Vagina (tissue), 2 donors: ENCODE measurements around the gene FCER2. TPM values are rescaled to one million over a fixed set of nuclear protein-coding genes. Genes with fewer than 3 reads are reported as not detected.

Experiments used
- DNase-seq, 2 donors: peaks; one replicate each; pipeline ENCODE4 v3.0.0-alpha.2; 2017; ENCODE audit errors: extremely low spot score in 2 of 2
- H3K27ac ChIP-seq: fragments of 200-600 bp; sonication (generic); one replicate; pipeline ENCODE4 v1.5.1; 2019
- H3K27me3 ChIP-seq: fragments of 200-600 bp; sonication (generic); one replicate; pipeline ENCODE4 v1.5.1; 2019
- H3K36me3 ChIP-seq, 2 donors: fragments of 200-600 bp; sonication (generic); one replicate each; pipeline ENCODE4 v1.5.1; 2017 to 2019
- H3K4me1 ChIP-seq: fragments of 200-600 bp; sonication (generic); one replicate; pipeline ENCODE4 v1.5.1; 2019
- H3K4me3 ChIP-seq, 2 donors: fragments of 200-600 bp; sonication (generic); 1 replicate in 1 of 2; 2 replicates in 1 of 2; pipeline ENCODE4 v1.5.1; 2016 to 2019
- H3K9me3 ChIP-seq: fragments of 200-600 bp; sonication (generic); one replicate; pipeline ENCODE4 v1.5.1; 2019
- POLR2A ChIP-seq, 2 donors: fragments of 450-650 bp; IDR thresholded peaks; one replicate each; pipeline ENCODE4 v1.6.1; 2017; ENCODE audit warnings: antibody characterized with exemption in 2 of 2, mild to moderate bottlenecking in 2 of 2, moderate library complexity in 2 of 2
- POLR2AphosphoS5 ChIP-seq, 2 donors: sonication (generic); formaldehyde crosslinking; IDR thresholded peaks; one replicate each; pipeline ENCODE4 v1.9.0; 2017; ENCODE audit warnings: antibody characterized with exemption in 2 of 2, mild to moderate bottlenecking in 2 of 2, low read depth in 1 of 2; ENCODE audit not compliant: insufficient read depth in 1 of 2
- intact Hi-C: fragments of 100-400 bp; cut with DNase I; formaldehyde crosslinking; loops from one replicate; pipeline ENCODE4 v1.15.1; 2023
- total RNA-seq: library from RNA; depleted of rRNA; stranded (reverse); fragments of >200 nt; gene quantifications from one replicate; pipeline ENCODE4 v1.2.3, GENCODE V29; 2016
- TF ChIP-seq, protein P1 (sequence below), 3 experiments: fragments of 450-650 bp in 2 of 3; fragments of 200-600 bp in 1 of 3; sonication (generic) in 1 of 3; IDR thresholded peaks; one replicate each; pipeline ENCODE4 v1.5.1; 2017 to 2019; ENCODE audit warnings: antibody characterized with exemption in 3 of 3, mild to moderate bottlenecking in 2 of 3, moderate library complexity in 2 of 3

FCER2 gene
- total RNA-seq, 1 donor from 2014 or later = not detected

DNA sequence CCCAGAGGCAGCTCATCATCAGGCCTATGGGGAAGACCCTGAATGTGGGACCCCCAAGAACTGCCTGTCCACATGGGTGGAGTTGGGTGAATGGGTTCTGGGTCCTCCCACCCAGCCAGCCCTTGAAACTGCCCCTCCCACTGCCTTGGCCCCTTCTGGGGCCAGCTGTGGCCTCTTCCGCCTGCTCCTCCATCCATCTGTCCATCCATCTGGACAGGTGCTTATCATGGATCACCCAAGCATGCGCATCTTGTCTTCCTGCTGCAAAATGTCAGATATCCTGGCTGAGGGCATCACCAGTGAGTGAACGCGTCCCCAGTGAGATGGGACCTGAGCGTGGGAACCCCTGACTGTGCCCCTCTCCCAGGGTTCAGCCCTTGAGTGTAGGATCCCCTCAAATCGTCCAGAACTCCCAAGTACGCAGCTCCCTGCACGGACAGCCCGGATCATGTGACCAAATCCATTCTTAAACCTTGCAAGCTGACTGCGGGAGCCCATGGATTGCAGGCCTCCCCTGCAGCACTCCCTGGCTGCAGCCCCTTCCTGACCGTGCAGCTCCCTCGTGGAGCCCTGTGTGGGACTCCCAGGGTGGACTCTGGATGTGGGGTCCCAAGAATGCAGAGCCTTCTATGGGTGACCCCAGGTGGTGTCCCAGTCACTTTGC is 63.0 kb downstream of the FCER2 start:
- H3K27ac ChIP-seq = no peak overlapping the region
- H3K4me1 ChIP-seq = peaks cover 6% of the 10 kb centered on the region
- TF ChIP-seq, protein P1, sequence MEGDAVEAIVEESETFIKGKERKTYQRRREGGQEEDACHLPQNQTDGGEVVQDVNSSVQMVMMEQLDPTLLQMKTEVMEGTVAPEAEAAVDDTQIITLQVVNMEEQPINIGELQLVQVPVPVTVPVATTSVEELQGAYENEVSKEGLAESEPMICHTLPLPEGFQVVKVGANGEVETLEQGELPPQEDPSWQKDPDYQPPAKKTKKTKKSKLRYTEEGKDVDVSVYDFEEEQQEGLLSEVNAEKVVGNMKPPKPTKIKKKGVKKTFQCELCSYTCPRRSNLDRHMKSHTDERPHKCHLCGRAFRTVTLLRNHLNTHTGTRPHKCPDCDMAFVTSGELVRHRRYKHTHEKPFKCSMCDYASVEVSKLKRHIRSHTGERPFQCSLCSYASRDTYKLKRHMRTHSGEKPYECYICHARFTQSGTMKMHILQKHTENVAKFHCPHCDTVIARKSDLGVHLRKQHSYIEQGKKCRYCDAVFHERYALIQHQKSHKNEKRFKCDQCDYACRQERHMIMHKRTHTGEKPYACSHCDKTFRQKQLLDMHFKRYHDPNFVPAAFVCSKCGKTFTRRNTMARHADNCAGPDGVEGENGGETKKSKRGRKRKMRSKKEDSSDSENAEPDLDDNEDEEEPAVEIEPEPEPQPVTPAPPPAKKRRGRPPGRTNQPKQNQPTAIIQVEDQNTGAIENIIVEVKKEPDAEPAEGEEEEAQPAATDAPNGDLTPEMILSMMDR (IDR thresholded peaks at IDR 0.05) = no peak
- no peak for TF ChIP-seq POLR2A (IDR thresholded peaks at IDR 0.05)
- no peak for TF ChIP-seq POLR2AphosphoS5 (IDR thresholded peaks at IDR 0.05; ENCODE audit: insufficient read depth in 1 of 2, low read depth in 1 of 2)
- H3K9me3 ChIP-seq = no peaks in the 10 kb centered on the region
- H3K4me3 ChIP-seq = no peak overlapping the region
- H3K27me3 ChIP-seq = peaks cover 8% of the 10 kb centered on the region
- intact Hi-C loops = no loop called here
- H3K36me3 ChIP-seq = no peaks in the 10 kb centered on the region
- DNase-seq = no peak

Other genes with a start within 250 kb of the FCER2 start
- gene PEX11G, start 213.1 kb downstream of the FCER2 start, total RNA-seq = 2.7 TPM
- gene ZNF358, start 186.0 kb downstream of the FCER2 start, total RNA-seq = 87.4 TPM
- 20.4 TPM for gene MCOLN1, start 179.5 kb downstream of the FCER2 start, total RNA-seq
- gene PNPLA6, start 166.4 kb downstream of the FCER2 start, total RNA-seq = 47.4 TPM
- 12.8 TPM for gene CAMSAP3, start 106.3 kb downstream of the FCER2 start, total RNA-seq
- 44.0 TPM for gene XAB2, start 72.6 kb downstream of the FCER2 start, total RNA-seq
- 16.7 TPM for gene PET100, start 72.3 kb downstream of the FCER2 start, total RNA-seq
- not detected for gene PCP2, start 68.4 kb downstream of the FCER2 start, total RNA-seq
- 64.3 TPM for gene STXBP2, start 65.0 kb downstream of the FCER2 start, total RNA-seq
- not detected for gene RETN, start 33.1 kb downstream of the FCER2 start, total RNA-seq
- gene MCEMP1, start 25.0 kb downstream of the FCER2 start, total RNA-seq = not detected
- 87.2 TPM for gene TRAPPC5, start 21.3 kb downstream of the FCER2 start, total RNA-seq
- gene CLEC4G, start 30.0 kb upstream of the FCER2 start, total RNA-seq = 0.98 TPM
- 8.8 TPM for gene CD209, start 45.4 kb upstream of the FCER2 start, total RNA-seq
- gene CLEC4M, start 61.1 kb upstream of the FCER2 start, total RNA-seq = not detected
- 17.2 TPM for gene EVI5L, start 128.1 kb upstream of the FCER2 start, total RNA-seq
- gene PRR36, start 172.3 kb upstream of the FCER2 start, total RNA-seq = not detected
- 6.6 TPM for gene LRRC8E, start 186.4 kb upstream of the FCER2 start, total RNA-seq
- 26.8 TPM for gene MAP2K7, start 201.7 kb upstream of the FCER2 start, total RNA-seq
- 1.5 TPM for gene TGFBR3L, start 212.7 kb upstream of the FCER2 start, total RNA-seq
- gene SNAPC2, start 218.2 kb upstream of the FCER2 start, total RNA-seq = 17.4 TPM
- gene CTXN1, start 224.0 kb upstream of the FCER2 start, total RNA-seq = 14.2 TPM
- 76.1 TPM for gene TIMM44, start 241.5 kb upstream of the FCER2 start, total RNA-seq